Testis (tissue), 3 donors: Measurements from ENCODE around the gene BICRAL. TPM values are rescaled to one million over a fixed set of nuclear protein-coding genes. Genes with fewer than 3 reads are reported as not detected.
"Not testable (repeated sequence)": the region's sequence is repeated elsewhere in the genome, so short reads cannot be mapped to it uniquely, and the experiment has no call there.

Experiments used
- DNase-seq: peaks from one replicate; pipeline ENCODE4 v3.0.0-alpha.2; 2019
- H3K27ac ChIP-seq, 2 donors: fragments of 200-600 bp; sonication (generic); one replicate each; pipeline ENCODE4 v1.5.1; 2019
- H3K27me3 ChIP-seq: fragments of 200-600 bp; sonication (generic); one replicate; pipeline ENCODE4 v1.5.1; 2019
- H3K36me3 ChIP-seq: fragments of 200-600 bp; sonication (generic); one replicate; pipeline ENCODE4 v1.5.1; 2017; ENCODE audit warnings: low read depth; ENCODE audit errors: missing control alignments
- H3K4me1 ChIP-seq: fragments of 200-600 bp; sonication (generic); one replicate; pipeline ENCODE4 v1.5.1; 2019
- H3K4me3 ChIP-seq, 2 donors: fragments of 200-600 bp; sonication (generic); one replicate each; pipeline ENCODE4 v1.5.1; 2017 to 2019
- H3K9me3 ChIP-seq: fragments of 200-600 bp; sonication (generic); one replicate; pipeline ENCODE4 v1.5.1; 2017
- POLR2A ChIP-seq: fragments of 450-650 bp; IDR thresholded peaks from one replicate; pipeline ENCODE4 v1.6.1; 2017; ENCODE audit warnings: antibody characterized with exemption, mild to moderate bottlenecking, moderate library complexity
- WGBS, 2 donors: methylation state at CpG; one replicate each; pipeline ENCODE4 v1.1.5; 2018; 5-methylcytosine and 5-hydroxymethylcytosine counted together
- intact Hi-C: fragments of 100-400 bp; cut with DNase I; formaldehyde crosslinking; loops from one replicate; pipeline ENCODE4 v1.15.1; 2023; ENCODE audit warnings: low total_unique reads
- polyA plus RNA-seq: library from polyadenylated mRNA; stranded (reverse); fragments of 350-450 nt; fragmentation: Illumina TruSeq; extraction: RNeasy Lipid Tissue Mini Kit (QIAGEN cat#74804); gene quantifications from one replicate; pipeline ENCODE4 v1.2.3, GENCODE V29; 2014; ENCODE audit warnings: low read depth, low replicate concordance; ENCODE audit not compliant: insufficient read depth
- total RNA-seq, 2 donors: library from RNA; depleted of rRNA; stranded (reverse); fragments of >200 nt; gene quantifications; one replicate each; pipeline ENCODE4 v1.2.3, GENCODE V29; 2016
- TF ChIP-seq, protein P1 (sequence below), 3 experiments: fragments of 450-650 bp in 2 of 3; fragments of 200-600 bp in 1 of 3; sonication (generic) in 1 of 3; IDR thresholded peaks; one replicate each; pipeline ENCODE4 v1.5.1; 2016 to 2019; ENCODE audit warnings: antibody characterized with exemption in 3 of 3, mild to moderate bottlenecking in 2 of 3, moderate library complexity in 1 of 3

BICRAL gene
- total and polyA plus RNA-seq, 3 donors from 2014 or later = 12.5 to 21.1 (median 20.4) TPM

DNA sequence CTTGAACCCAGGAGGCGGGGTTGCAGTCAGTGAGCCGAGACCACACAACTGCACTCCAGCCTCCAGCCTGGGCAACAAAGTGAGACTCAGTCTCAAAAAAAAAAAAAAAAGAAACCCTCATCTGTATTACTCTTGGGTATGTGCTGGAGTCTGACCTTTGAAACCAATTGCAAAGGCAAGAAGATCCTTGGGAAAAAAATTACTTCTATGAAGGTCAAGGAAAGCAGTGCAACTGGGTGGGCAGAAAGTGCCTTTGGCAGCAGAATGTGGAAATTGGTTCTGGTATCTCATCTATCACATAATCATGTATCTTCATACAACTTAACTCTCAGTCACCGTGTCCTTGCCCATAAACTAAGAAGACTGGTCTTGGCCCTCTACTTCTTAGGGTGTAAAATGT lies 89.9 kb downstream of the BICRAL start:
- 75 to 82% methylated on average over 3 of the region's 3 CpGs for WGBS, 2 donors

GRCh38 chr6:42873313-42873712 lies 91.5 kb downstream of the BICRAL start:
- no peak for TF ChIP-seq POLR2A
- TF ChIP-seq, protein P1, sequence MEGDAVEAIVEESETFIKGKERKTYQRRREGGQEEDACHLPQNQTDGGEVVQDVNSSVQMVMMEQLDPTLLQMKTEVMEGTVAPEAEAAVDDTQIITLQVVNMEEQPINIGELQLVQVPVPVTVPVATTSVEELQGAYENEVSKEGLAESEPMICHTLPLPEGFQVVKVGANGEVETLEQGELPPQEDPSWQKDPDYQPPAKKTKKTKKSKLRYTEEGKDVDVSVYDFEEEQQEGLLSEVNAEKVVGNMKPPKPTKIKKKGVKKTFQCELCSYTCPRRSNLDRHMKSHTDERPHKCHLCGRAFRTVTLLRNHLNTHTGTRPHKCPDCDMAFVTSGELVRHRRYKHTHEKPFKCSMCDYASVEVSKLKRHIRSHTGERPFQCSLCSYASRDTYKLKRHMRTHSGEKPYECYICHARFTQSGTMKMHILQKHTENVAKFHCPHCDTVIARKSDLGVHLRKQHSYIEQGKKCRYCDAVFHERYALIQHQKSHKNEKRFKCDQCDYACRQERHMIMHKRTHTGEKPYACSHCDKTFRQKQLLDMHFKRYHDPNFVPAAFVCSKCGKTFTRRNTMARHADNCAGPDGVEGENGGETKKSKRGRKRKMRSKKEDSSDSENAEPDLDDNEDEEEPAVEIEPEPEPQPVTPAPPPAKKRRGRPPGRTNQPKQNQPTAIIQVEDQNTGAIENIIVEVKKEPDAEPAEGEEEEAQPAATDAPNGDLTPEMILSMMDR (IDR thresholded peaks at IDR 0.05) = no peak
- 54 to 64% methylated on average over 2 of the region's 2 CpGs for WGBS, 2 donors
- intact Hi-C loops = loop anchor here (10.0 kb wide), 2 partner anchors 149 to 209 kb away; partner anchors contain the start of gene PRPH2
- Histone ChIP-seq H3K4me1 (peaks cover 8% of the 10 kb centered on the region), H3K4me3 (no peak overlapping the region), H3K36me3 (no peaks in the 10 kb centered on the region), H3K9me3 (no peaks in the 10 kb centered on the region), H3K27me3 (no peaks in the 10 kb centered on the region), H3K27ac (no peak overlapping the region)
- DNase-seq = no peak

More for the DNA sequence above, 89.9 kb downstream of the BICRAL start:
- TF ChIP-seq, protein P1 (IDR thresholded peaks at IDR 0.05) = no peak
- no peak for TF ChIP-seq POLR2A
- Histone ChIP-seq H3K4me3 (no peak overlapping the region), H3K4me1 (no peaks in the 10 kb centered on the region), H3K27me3 (no peaks in the 10 kb centered on the region), H3K9me3 (no peaks in the 10 kb centered on the region), H3K27ac (no peak overlapping the region), H3K36me3 (no peaks in the 10 kb centered on the region)
- DNase-seq = no peak
- intact Hi-C loops = loop anchor here (10.0 kb wide), 2 partner anchors 147 to 207 kb away; partner anchors contain the start of gene PRPH2

GRCh38 chr6:42877695-42878094 lies 95.8 kb downstream of the BICRAL start:
- WGBS, 2 donors = 36 to 37% methylated on average over 3 of the region's 3 CpGs
- Histone ChIP-seq H3K4me3 (no peak overlapping the region), H3K27me3 (no peaks in the 10 kb centered on the region), H3K9me3 (no peaks in the 10 kb centered on the region), H3K4me1 (peaks cover 16% of the 10 kb centered on the region), H3K36me3 (no peaks in the 10 kb centered on the region), H3K27ac (peak overlapping the region in 1 of 2 donors; percentile 30)
- TF ChIP-seq, protein P1 (IDR thresholded peaks at IDR 0.05) = no peak
- TF ChIP-seq POLR2A = no peak
- no peak for DNase-seq
- intact Hi-C loops = loop anchor here (10.0 kb wide), 2 partner anchors 153 to 213 kb away; partner anchors contain the start of gene PRPH2

GRCh38 chr6:42879372-42880239 lies 97.8 kb downstream of the BICRAL start, which contains the start of gene RPL7L1:
Gene RPL7L1 (plus strand): TSS chr6:42879616. CDS start chr6:42879911, 295 bp downstream.
- intact Hi-C loops = loop anchor here (10.0 kb wide), 2 partner anchors 155 to 215 kb away; partner anchors contain the start of gene PRPH2
- Histone ChIP-seq H3K4me1 (peaks cover 16% of the 10 kb centered on the region), H3K9me3 (no peaks in the 10 kb centered on the region), H3K27ac (peak within 1 kb of the TSS; percentile 79 to 98), H3K36me3 (no peaks in the 10 kb centered on the region), H3K4me3 (peak within 1 kb of the TSS; percentile 75 to 83), H3K27me3 (no peaks in the 10 kb centered on the region)
- 1% methylated on average over 30 to 41 of the region's 41 CpGs for WGBS, 2 donors
- TF ChIP-seq POLR2A = no peak
- TF ChIP-seq, protein P1 (IDR thresholded peaks at IDR 0.05) = peak in 1 of 3 experiments; percentile 48
- peak; percentile 92 for DNase-seq

DNA sequence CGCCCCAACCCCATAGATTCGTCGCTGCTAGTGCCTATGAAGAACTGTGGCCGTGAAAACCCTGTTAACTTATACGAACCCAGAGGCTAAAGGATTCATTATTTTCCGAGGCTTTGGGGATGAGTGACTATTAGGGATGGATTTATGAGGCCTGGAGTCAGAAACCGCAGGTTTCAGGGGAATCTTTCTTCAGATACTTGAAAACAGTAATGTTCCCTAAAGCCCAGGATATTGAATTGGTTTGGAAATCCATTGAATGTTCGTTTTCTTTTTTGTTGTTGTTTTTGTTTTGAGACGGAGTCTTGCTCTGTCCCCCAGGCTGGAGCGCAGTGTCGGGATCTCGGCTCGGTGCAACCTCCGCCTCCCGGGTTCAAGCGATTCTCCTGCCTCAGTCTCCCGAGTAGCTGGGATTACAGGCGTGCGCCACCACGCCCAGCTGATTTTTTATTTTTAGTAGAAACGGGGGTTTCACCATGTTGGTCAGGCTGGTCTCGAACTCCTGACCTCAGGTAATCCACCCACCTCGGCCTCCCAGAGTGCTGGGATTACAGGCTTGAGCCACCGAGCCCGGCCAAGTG lies 98.5 kb downstream of the BICRAL start:
- Histone ChIP-seq H3K4me1 (peaks cover 16% of the 10 kb centered on the region), H3K4me3 (peak overlapping the region; percentile 75 to 83), H3K27ac (peak overlapping the region; percentile 79 to 98)
- DNase-seq, intact Hi-C loops, H3K9me3 ChIP-seq, H3K27me3 ChIP-seq, H3K36me3 ChIP-seq: not testable (repeated sequence)
- 6 to 7% methylated on average over 25 of the region's 25 CpGs for WGBS, 2 donors

DNA sequence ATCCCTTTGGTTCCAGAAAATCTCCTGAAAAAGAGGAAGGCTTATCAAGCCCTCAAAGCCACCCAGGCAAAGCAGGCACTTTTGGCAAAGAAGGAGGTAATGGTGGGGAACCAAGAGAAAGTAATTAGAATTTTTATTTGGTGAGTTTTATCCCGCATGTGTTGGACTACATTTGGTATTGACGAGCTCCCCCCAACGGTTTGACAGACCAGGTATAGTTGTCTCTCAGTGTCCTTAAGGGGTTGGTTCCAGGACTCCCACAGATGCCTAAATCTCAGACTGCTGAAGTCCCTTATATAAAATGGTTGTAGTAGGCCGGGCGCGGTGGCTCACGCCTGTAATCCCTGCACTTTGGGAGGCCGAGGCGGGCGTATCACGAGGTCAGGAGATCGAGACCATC lies 99.0 kb downstream of the BICRAL start:
- Histone ChIP-seq H3K4me1 (peaks cover 16% of the 10 kb centered on the region), H3K4me3 (peak overlapping the region; percentile 75 to 83)
- H3K9me3 ChIP-seq, intact Hi-C loops, H3K27me3 ChIP-seq, H3K27ac ChIP-seq, DNase-seq, H3K36me3 ChIP-seq: not testable (repeated sequence)
- WGBS, 2 donors = 65 to 80% methylated on average over 12 of the region's 12 CpGs
